Stimulated activated CD4-positive, alpha-beta T cell treated with anti-CD3 and anti-CD28 coated beads, Interleukin-15, amount 100 ng/mL, for 1 hour (primary cell): ENCODE data around the gene USP2.
"Not testable (repeated sequence)": the region's sequence is repeated elsewhere in the genome, so short reads cannot be mapped to it uniquely, and the experiment has no call there.

Experiments
- DNase-seq, 2 donors: peaks; one replicate each; pipeline ENCODE4 v3.0.0-alpha.2; 2020; ENCODE audit warnings: low read depth in 1 of 2, low spot score in 1 of 2

USP2 gene

GRCh38 chr11:119414734-119415133 lies 33.2 kb upstream of the USP2 start:
- DNase-seq, result no peak

- DNase-seq, result no peak
These were observed 32.8 kb upstream of the USP2 start for GRCh38 chr11:119414321-119414720.

- no peak for DNase-seq
These were observed 30.6 kb upstream of the USP2 start for GRCh38 chr11:119412072-119412471.

GRCh38 chr11:119410501-119410900 lies 29.0 kb upstream of the USP2 start:
- DNase-seq, result no peak

GRCh38 chr11:119409731-119410130 lies 28.2 kb upstream of the USP2 start:
- no peak for DNase-seq

GRCh38 chr11:119406005-119406404 lies 24.5 kb upstream of the USP2 start:
- DNase-seq, result no peak

GRCh38 chr11:119405448-119405847 lies 24.0 kb upstream of the USP2 start:
- not testable (repeated sequence) for DNase-seq

- DNase-seq, result no peak
These were observed 23.4 kb upstream of the USP2 start for GRCh38 chr11:119404872-119405271.

- DNase-seq, result no peak
These were observed 21.5 kb upstream of the USP2 start for GRCh38 chr11:119403021-119403420.

- no peak for DNase-seq
These were observed 21.0 kb upstream of the USP2 start for GRCh38 chr11:119402470-119402869.

- DNase-seq, result no peak
These were observed 19.4 kb upstream of the USP2 start for GRCh38 chr11:119400860-119401259.

GRCh38 chr11:119397740-119398139 lies 16.2 kb upstream of the USP2 start:
- no peak for DNase-seq

- no peak for DNase-seq
These were observed 15.3 kb upstream of the USP2 start for GRCh38 chr11:119396835-119397234.

GRCh38 chr11:119391275-119391674 lies 9.8 kb upstream of the USP2 start:
- DNase-seq, result no peak

- DNase-seq, result no peak
These were observed 8.2 kb upstream of the USP2 start for GRCh38 chr11:119389611-119390254.

GRCh38 chr11:119388103-119388502 lies 6.6 kb upstream of the USP2 start:
- no peak for DNase-seq

- no peak for DNase-seq
These were observed 2.8 kb upstream of the USP2 start for GRCh38 chr11:119384332-119384731.

GRCh38 chr11:119382513-119382912 lies 1.0 kb upstream of the USP2 start:
- DNase-seq, result not testable (repeated sequence)

GRCh38 chr11:119382101-119382500 lies 611 bp upstream of the USP2 start:
- no peak for DNase-seq

GRCh38 chr11:119380827-119381180 lies 686 bp downstream of the USP2 start:
- no peak for DNase-seq

GRCh38 chr11:119380160-119380826 lies 1.2 kb downstream of the USP2 start:
- DNase-seq, result no peak

GRCh38 chr11:119378851-119379465 lies 2.5 kb downstream of the USP2 start:
- DNase-seq, result no peak
